ENCODE measurements around the gene RALA. TPM values are rescaled to one million over a fixed set of nuclear protein-coding genes. Genes with fewer than 3 reads are reported as not detected.
"Not testable (repeated sequence)": the region's sequence is repeated elsewhere in the genome, so short reads cannot be mapped to it uniquely, and the experiment has no call there.

The RALA gene
- total and polyA plus RNA-seq, 4 donors, result 5.7 to 18.8 (median 9.2) TPM

DNA sequence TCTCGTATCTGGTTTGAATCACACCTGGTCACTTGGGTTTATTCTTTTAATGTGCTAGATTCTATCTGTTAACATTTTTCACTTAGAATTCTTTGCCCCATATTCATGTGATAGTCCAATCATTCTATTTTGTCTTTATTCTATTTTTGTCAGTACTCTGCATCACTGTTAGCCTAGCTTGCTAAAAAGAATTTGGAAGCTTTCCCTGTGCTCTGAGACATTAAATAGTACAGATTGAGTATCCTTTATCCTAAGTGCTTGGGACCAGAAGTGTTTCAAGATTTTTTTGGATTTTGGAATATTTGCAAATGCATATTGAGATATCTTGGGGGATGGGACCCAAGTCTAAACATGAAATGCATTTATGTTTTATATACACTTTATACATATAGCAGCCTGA, 51.0 kb downstream of the RALA start (continued):
- TF ChIP-seq, protein P1, sequence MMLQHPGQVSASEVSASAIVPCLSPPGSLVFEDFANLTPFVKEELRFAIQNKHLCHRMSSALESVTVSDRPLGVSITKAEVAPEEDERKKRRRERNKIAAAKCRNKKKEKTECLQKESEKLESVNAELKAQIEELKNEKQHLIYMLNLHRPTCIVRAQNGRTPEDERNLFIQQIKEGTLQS (IDR thresholded peaks at IDR 0.05), result no peak
- no peak for TF ChIP-seq HNF4G (IDR thresholded peaks at IDR 0.05)
- TF ChIP-seq FOXA1 (IDR thresholded peaks at IDR 0.05), result no peak
- TF ChIP-seq, protein P2, sequence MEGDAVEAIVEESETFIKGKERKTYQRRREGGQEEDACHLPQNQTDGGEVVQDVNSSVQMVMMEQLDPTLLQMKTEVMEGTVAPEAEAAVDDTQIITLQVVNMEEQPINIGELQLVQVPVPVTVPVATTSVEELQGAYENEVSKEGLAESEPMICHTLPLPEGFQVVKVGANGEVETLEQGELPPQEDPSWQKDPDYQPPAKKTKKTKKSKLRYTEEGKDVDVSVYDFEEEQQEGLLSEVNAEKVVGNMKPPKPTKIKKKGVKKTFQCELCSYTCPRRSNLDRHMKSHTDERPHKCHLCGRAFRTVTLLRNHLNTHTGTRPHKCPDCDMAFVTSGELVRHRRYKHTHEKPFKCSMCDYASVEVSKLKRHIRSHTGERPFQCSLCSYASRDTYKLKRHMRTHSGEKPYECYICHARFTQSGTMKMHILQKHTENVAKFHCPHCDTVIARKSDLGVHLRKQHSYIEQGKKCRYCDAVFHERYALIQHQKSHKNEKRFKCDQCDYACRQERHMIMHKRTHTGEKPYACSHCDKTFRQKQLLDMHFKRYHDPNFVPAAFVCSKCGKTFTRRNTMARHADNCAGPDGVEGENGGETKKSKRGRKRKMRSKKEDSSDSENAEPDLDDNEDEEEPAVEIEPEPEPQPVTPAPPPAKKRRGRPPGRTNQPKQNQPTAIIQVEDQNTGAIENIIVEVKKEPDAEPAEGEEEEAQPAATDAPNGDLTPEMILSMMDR (IDR thresholded peaks at IDR 0.05; ENCODE audit: low read depth, low read length, missing input control), result no peak
- TF ChIP-seq TAF1 (conservative IDR thresholded peaks at IDR 0.05), result no peak
- TF ChIP-seq SP1 (IDR thresholded peaks at IDR 0.05), result no peak
- TF ChIP-seq RAD21 (IDR thresholded peaks at IDR 0.05), result no peak

DNA sequence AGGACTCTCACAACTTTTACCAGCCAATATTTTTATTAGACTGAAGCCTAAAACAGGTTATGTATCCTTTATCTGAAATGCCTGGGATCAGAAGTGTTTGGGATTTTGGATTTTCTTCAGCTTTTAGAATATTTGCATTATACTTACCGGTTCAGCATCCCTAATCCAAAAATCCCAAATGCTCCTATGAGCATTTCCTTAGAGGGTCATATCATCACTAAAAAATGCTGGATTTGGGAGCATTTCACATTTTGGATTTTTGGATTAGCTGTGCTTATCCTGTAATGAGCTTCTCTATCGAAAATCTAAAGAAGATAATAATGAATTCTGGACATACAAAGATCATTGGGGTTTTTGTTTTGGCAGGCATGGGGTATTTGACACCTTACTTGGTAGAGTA, 53.0 kb downstream of the RALA start:
- no peak overlapping the region for H3K27ac ChIP-seq (ENCODE audit: low read depth in 1 of 2, low read length in 2 of 2)
- H3K27me3 ChIP-seq (ENCODE audit: control insufficient read depth in 4 of 4, insufficient read depth in 4 of 4, low read length in 3 of 4), result no peaks in the 10 kb centered on the region
- TF ChIP-seq TAF1 (conservative IDR thresholded peaks at IDR 0.05) (no peak), HNF4G (IDR thresholded peaks at IDR 0.05) (no peak), SP1 (IDR thresholded peaks at IDR 0.05) (no peak)
- TF ChIP-seq, protein P3, sequence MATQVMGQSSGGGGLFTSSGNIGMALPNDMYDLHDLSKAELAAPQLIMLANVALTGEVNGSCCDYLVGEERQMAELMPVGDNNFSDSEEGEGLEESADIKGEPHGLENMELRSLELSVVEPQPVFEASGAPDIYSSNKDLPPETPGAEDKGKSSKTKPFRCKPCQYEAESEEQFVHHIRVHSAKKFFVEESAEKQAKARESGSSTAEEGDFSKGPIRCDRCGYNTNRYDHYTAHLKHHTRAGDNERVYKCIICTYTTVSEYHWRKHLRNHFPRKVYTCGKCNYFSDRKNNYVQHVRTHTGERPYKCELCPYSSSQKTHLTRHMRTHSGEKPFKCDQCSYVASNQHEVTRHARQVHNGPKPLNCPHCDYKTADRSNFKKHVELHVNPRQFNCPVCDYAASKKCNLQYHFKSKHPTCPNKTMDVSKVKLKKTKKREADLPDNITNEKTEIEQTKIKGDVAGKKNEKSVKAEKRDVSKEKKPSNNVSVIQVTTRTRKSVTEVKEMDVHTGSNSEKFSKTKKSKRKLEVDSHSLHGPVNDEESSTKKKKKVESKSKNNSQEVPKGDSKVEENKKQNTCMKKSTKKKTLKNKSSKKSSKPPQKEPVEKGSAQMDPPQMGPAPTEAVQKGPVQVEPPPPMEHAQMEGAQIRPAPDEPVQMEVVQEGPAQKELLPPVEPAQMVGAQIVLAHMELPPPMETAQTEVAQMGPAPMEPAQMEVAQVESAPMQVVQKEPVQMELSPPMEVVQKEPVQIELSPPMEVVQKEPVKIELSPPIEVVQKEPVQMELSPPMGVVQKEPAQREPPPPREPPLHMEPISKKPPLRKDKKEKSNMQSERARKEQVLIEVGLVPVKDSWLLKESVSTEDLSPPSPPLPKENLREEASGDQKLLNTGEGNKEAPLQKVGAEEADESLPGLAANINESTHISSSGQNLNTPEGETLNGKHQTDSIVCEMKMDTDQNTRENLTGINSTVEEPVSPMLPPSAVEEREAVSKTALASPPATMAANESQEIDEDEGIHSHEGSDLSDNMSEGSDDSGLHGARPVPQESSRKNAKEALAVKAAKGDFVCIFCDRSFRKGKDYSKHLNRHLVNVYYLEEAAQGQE (IDR thresholded peaks at IDR 0.05), result no peak
- TF ChIP-seq, protein P4, sequence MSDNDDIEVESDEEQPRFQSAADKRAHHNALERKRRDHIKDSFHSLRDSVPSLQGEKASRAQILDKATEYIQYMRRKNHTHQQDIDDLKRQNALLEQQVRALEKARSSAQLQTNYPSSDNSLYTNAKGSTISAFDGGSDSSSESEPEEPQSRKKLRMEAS (IDR thresholded peaks at IDR 0.05), result no peak
- H3K9me3 ChIP-seq (ENCODE audit: control insufficient read depth in 4 of 4, low read length in 3 of 4), result peaks cover 0 to 2% (median 0%) of the 10 kb centered on the region in 4 donors
- DNase-seq (ENCODE audit: low spot score), result no peak
- H3K4me3 ChIP-seq (ENCODE audit: low read depth in 1 of 3, low read length in 3 of 3), result no peak overlapping the region
- H3K36me3 ChIP-seq (ENCODE audit: control insufficient read depth in 4 of 4, insufficient read depth in 3 of 4, low read depth in 1 of 4, low read length in 3 of 4), result no peaks in the 10 kb centered on the region
- no peaks in the 10 kb centered on the region for H3K4me1 ChIP-seq (ENCODE audit: control insufficient read depth in 4 of 4, insufficient read depth in 4 of 4, low read length in 3 of 4)
- no peak overlapping the region for H3K9ac ChIP-seq (ENCODE audit: low read depth in 1 of 2, low read length in 2 of 2)
- 92% methylated on average over 2 of the region's 2 CpGs for WGBS

DNA sequence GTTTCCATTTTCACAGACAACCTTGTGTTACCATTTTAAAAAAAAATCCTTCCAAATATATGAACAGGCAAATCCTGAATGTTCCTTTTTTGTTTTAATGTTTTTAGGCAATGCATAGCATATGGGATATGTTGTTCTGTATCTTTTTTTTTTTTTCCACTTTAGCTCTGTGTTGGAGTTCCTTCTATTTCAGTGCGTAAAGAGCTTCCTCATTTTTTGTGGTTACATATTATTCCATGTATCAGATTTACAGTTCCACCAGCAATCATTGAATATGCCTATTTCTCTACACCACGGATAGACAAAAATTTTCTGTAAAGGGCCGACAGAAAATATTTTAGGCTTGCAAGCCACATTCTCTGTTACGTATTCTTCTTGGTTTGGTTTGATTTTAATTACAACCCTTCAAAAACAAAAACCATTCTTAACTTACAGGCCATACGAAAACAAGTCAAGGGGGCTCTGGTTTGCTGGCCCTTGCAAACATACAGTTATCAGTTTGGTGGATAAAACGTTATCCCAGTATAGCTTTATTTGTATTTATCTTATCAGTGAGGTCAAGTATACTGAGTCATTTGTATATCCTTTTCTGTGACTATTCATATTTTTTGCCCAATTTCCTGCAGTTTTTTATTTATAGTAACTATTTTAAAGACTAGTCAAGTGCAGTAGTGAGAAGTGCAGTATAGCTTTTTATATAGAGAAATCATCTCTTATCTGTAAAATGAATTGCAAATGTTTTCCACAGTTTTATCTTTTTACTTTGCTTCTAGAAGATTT, 55.7 kb downstream of the RALA start:
- Histone ChIP-seq H3K27ac (ENCODE audit: low read depth in 1 of 2, low read length in 2 of 2) (no peak overlapping the region), H3K4me3 (ENCODE audit: low read depth in 1 of 3, low read length in 3 of 3) (no peak overlapping the region), H3K9ac (ENCODE audit: low read depth in 1 of 2, low read length in 2 of 2) (no peak overlapping the region), H3K9me3 (ENCODE audit: control insufficient read depth in 4 of 4, low read length in 3 of 4) (peaks cover 0 to 2% (median 0%) of the 10 kb centered on the region in 4 donors), H3K4me1 (ENCODE audit: control insufficient read depth in 4 of 4, insufficient read depth in 4 of 4, low read length in 3 of 4) (peaks cover 0 to 2% (median 0%) of the 10 kb centered on the region in 4 donors), H3K27me3 (ENCODE audit: control insufficient read depth in 4 of 4, insufficient read depth in 4 of 4, low read length in 3 of 4) (no peaks in the 10 kb centered on the region), H3K36me3 (ENCODE audit: control insufficient read depth in 4 of 4, insufficient read depth in 3 of 4, low read depth in 1 of 4, low read length in 3 of 4) (no peaks in the 10 kb centered on the region)
- DNase-seq (ENCODE audit: low spot score), result no peak
- TF ChIP-seq RAD21 (IDR thresholded peaks at IDR 0.05), result no peak
- no peak for TF ChIP-seq RXRA (IDR thresholded peaks at IDR 0.05)
- no peak for TF ChIP-seq FOXA1 (IDR thresholded peaks at IDR 0.05)
- no peak for TF ChIP-seq GABPA (IDR thresholded peaks at IDR 0.05 in 1 of 2, conservative IDR thresholded peaks at IDR 0.05 in 1 of 2)
- TF ChIP-seq, protein P4 (IDR thresholded peaks at IDR 0.05), result no peak
- 65% methylated on average over 6 of the region's 6 CpGs for WGBS

DNA sequence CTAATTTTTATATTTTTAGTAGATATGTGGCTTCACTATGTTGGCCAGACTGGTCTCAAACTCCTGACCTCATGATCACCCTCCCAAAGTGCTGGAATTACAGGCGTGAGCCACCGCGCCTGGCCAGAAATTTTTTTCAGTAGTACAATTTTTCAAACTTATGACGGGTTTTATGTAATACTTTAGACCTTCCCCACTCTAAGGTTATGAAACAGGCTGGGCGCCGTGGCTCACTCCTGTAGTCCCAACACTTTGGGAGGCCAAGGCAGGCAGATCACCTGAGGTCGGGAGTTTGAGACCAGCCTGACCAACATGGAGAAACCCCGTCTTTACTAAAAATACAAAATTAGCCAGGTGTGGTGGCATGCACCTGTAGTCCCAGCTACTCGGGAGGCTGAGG, 56.5 kb downstream of the RALA start:
- H3K27me3 ChIP-seq (ENCODE audit: control insufficient read depth in 4 of 4, insufficient read depth in 4 of 4, low read length in 3 of 4); H3K4me1 ChIP-seq (ENCODE audit: control insufficient read depth in 4 of 4, insufficient read depth in 4 of 4, low read length in 3 of 4); H3K4me3 ChIP-seq (ENCODE audit: low read depth in 1 of 3, low read length in 3 of 3); H3K9ac ChIP-seq (ENCODE audit: low read depth in 1 of 2, low read length in 2 of 2); DNase-seq (ENCODE audit: low spot score); H3K9me3 ChIP-seq (ENCODE audit: control insufficient read depth in 4 of 4, low read length in 3 of 4); H3K36me3 ChIP-seq (ENCODE audit: control insufficient read depth in 4 of 4, insufficient read depth in 3 of 4, low read depth in 1 of 4, low read length in 3 of 4); H3K27ac ChIP-seq (ENCODE audit: low read depth in 1 of 2, low read length in 2 of 2): not testable (repeated sequence)
- 92% methylated on average over 9 of the region's 9 CpGs for WGBS

All from liver (tissue), 9 donors.